Tibial artery (tissue), 4 donors: ENCODE results near the gene CABP4.
A peak's percentile ranks its signal among the peaks of the same experiment; 100 is the strongest.
"Not testable (repeated sequence)": the region's sequence is repeated elsewhere in the genome, so short reads cannot be mapped to it uniquely, and the experiment has no call there.

Experiments
- DNase-seq, 2 donors: peaks; one replicate each; pipeline ENCODE4 v3.0.0-alpha.2; 2019
- H3K27ac ChIP-seq, 2 donors: fragments of 200-600 bp; sonication (generic) in 1 of 2; 1 replicate in 1 of 2; 2 replicates in 1 of 2; pipeline ENCODE4 v1.5.1; 2018 to 2019; ENCODE audit warnings: mild to moderate bottlenecking in 1 of 2
- H3K27me3 ChIP-seq, 2 donors: fragments of 200-600 bp; sonication (generic) in 1 of 2; one replicate each; pipeline versions ENCODE4 v1.5.1 to v1.6.0; 2016 to 2019
- H3K36me3 ChIP-seq, 3 donors: fragments of 200-600 bp; sonication (generic) in 2 of 3; one replicate each; pipeline ENCODE4 v1.5.1; 2016 to 2019; ENCODE audit warnings: mild to moderate bottlenecking in 2 of 3
- H3K4me1 ChIP-seq, 4 donors: fragments of 200-600 bp; sonication (generic) in 2 of 4; 1 replicate in 3 of 4; 2 replicates in 1 of 4; pipeline ENCODE4 v1.5.1; 2016 to 2019
- H3K4me3 ChIP-seq, 2 donors: fragments of 200-600 bp; sonication (generic) in 1 of 2; 1 replicate in 1 of 2; 2 replicates in 1 of 2; pipeline ENCODE4 v1.5.1; 2018 to 2019; ENCODE audit warnings: mild to moderate bottlenecking in 2 of 2
- H3K9me3 ChIP-seq, 3 donors: fragments of 200-600 bp; sonication (generic) in 1 of 3; one replicate each; pipeline ENCODE4 v1.5.1; 2016 to 2019
- CTCF ChIP-seq, 2 experiments: fragments of 200-600 bp in 1 of 2; fragments of 450-650 bp in 1 of 2; IDR thresholded peaks; one replicate each; pipeline ENCODE4 v1.5.1; 2017 to 2019; ENCODE audit warnings: antibody characterized with exemption in 2 of 2, mild to moderate bottlenecking in 1 of 2, moderate library complexity in 1 of 2
- intact Hi-C: fragments of 100-400 bp; cut with DNase I; formaldehyde crosslinking; loops from one replicate; pipeline ENCODE4 v1.15.0; 2023; ENCODE audit warnings: low total_unique reads

Gene CABP4

GRCh38 chr11:67483831-67484665, 28.9 kb downstream of the CABP4 start:
- no peak for DNase-seq
- peak overlapping the region; percentile 83 to 91 for H3K27ac ChIP-seq
- peaks cover 11 to 27% (median 20%) of the 10 kb centered on the region in 3 donors for H3K36me3 ChIP-seq
- no peaks in the 10 kb centered on the region for H3K27me3 ChIP-seq
- no peak for TF ChIP-seq CTCF (IDR thresholded peaks at IDR 0.05)
- H3K4me3 ChIP-seq = peak overlapping the region; percentile 56 to 70
- intact Hi-C loops = no loop called here
- no peaks in the 10 kb centered on the region for H3K9me3 ChIP-seq
- peaks cover 0 to 31% (median 18%) of the 10 kb centered on the region in 4 donors for H3K4me1 ChIP-seq

- TF ChIP-seq CTCF (IDR thresholded peaks at IDR 0.05) = no peak
- H3K27me3 ChIP-seq = no peaks in the 10 kb centered on the region
- H3K4me1 ChIP-seq = peaks cover 0 to 31% (median 18%) of the 10 kb centered on the region in 4 donors
- peak in 1 of 2 donors; percentile 62 for DNase-seq
- no peaks in the 10 kb centered on the region for H3K9me3 ChIP-seq
- peaks cover 18 to 35% (median 27%) of the 10 kb centered on the region in 3 donors for H3K36me3 ChIP-seq
- no peak overlapping the region for H3K4me3 ChIP-seq
- H3K27ac ChIP-seq = no peak overlapping the region
- intact Hi-C loops = no loop called here
Observed at GRCh38 chr11:67484847-67485311, 29.7 kb downstream of the CABP4 start.

GRCh38 chr11:67485873-67486361, 30.8 kb downstream of the CABP4 start:
- H3K36me3 ChIP-seq = peaks cover 27 to 46% (median 38%) of the 10 kb centered on the region in 3 donors
- H3K4me3 ChIP-seq, intact Hi-C loops, H3K27ac ChIP-seq, H3K27me3 ChIP-seq, DNase-seq, H3K9me3 ChIP-seq: not testable (repeated sequence)
- peaks cover 0 to 31% (median 18%) of the 10 kb centered on the region in 4 donors for H3K4me1 ChIP-seq

- intact Hi-C loops = no loop called here
- Histone ChIP-seq H3K27me3 (no peaks in the 10 kb centered on the region), H3K36me3 (peaks cover 32 to 53% (median 45%) of the 10 kb centered on the region in 3 donors), H3K9me3 (no peaks in the 10 kb centered on the region), H3K27ac (no peak overlapping the region), H3K4me3 (no peak overlapping the region), H3K4me1 (peaks cover 0 to 31% (median 18%) of the 10 kb centered on the region in 4 donors)
- no peak for DNase-seq
- TF ChIP-seq CTCF (IDR thresholded peaks at IDR 0.05) = no peak
Observed at GRCh38 chr11:67486481-67487195, 31.5 kb downstream of the CABP4 start.

- H3K36me3 ChIP-seq = peaks cover 32 to 80% (median 72%) of the 10 kb centered on the region in 3 donors
- intact Hi-C loops = no loop called here
- TF ChIP-seq CTCF (IDR thresholded peaks at IDR 0.05) = no peak
- H3K27ac ChIP-seq = no peak overlapping the region
- H3K9me3 ChIP-seq = no peaks in the 10 kb centered on the region
- H3K4me3 ChIP-seq = no peak overlapping the region
- no peak for DNase-seq
- peaks cover 0 to 15% (median 5%) of the 10 kb centered on the region in 4 donors for H3K4me1 ChIP-seq
- no peaks in the 10 kb centered on the region for H3K27me3 ChIP-seq
Observed at GRCh38 chr11:67489203-67489884, 34.2 kb downstream of the CABP4 start.
